Lung (tissue), 12 donors: ENCODE data around the gene UNC119. TPM values are rescaled to one million over a fixed set of nuclear protein-coding genes. Genes with fewer than 3 reads are reported as not detected.

ENCODE experiments used
- ATAC-seq: fragments of 200-7000 bp; cut with Tn5 transposase; one replicate; pipeline ENCODE4 v1.9.1; 2020; ENCODE audit warnings: moderate number of reproducible peaks; ENCODE audit not compliant: insufficient read depth, low FRiP score
- DNase-seq, 3 donors: peaks; one replicate each; pipeline ENCODE4 v3.0.0-alpha.2; 2013 to 2017
- H3K27ac ChIP-seq, 2 donors: one replicate each; pipeline ENCODE4 v1.5.1; 2013; ENCODE audit warnings: mild to moderate bottlenecking in 2 of 2, moderate library complexity in 2 of 2, control low read depth in 1 of 2, inconsistent platforms in 1 of 2, low read depth in 1 of 2, low read length in 1 of 2
- H3K27me3 ChIP-seq, 3 donors: one replicate each; pipeline ENCODE4 v1.5.1; 2013; ENCODE audit warnings: low read length in 2 of 3; ENCODE audit not compliant: control insufficient read depth in 3 of 3, insufficient read depth in 3 of 3
- H3K36me3 ChIP-seq, 4 donors: one replicate each; pipeline ENCODE4 v1.5.1; 2013; ENCODE audit warnings: low read length in 4 of 4, mild to moderate bottlenecking in 1 of 4, moderate library complexity in 1 of 4; ENCODE audit not compliant: control insufficient read depth in 4 of 4, insufficient read depth in 4 of 4
- H3K4me1 ChIP-seq, 5 donors: one replicate each; pipeline ENCODE4 v1.5.1; 2013; ENCODE audit warnings: low read length in 5 of 5, mild to moderate bottlenecking in 2 of 5, moderate library complexity in 1 of 5; ENCODE audit not compliant: control insufficient read depth in 5 of 5, insufficient read depth in 5 of 5
- H3K4me3 ChIP-seq: one replicate; pipeline ENCODE4 v1.5.1; 2013; ENCODE audit warnings: mild to moderate bottlenecking, control low read depth, moderate library complexity
- H3K9ac ChIP-seq, 2 donors: one replicate each; pipeline ENCODE4 v1.5.1; 2013; ENCODE audit warnings: low read length in 2 of 2, control low read depth in 1 of 2; ENCODE audit not compliant: insufficient read depth in 1 of 2
- H3K9me3 ChIP-seq, 4 donors: one replicate each; pipeline ENCODE4 v1.5.1; 2013; ENCODE audit warnings: low read length in 3 of 4, mild to moderate bottlenecking in 1 of 4, moderate library complexity in 1 of 4; ENCODE audit not compliant: control insufficient read depth in 4 of 4, insufficient read depth in 3 of 4
- CTCF ChIP-seq: IDR thresholded peaks from 2 replicates; pipeline ENCODE4 v1.5.1; 2012; ENCODE audit warnings: mild to moderate bottlenecking; ENCODE audit errors: control extremely low read depth, extremely low read depth
- WGBS, 2 donors: extraction: QIAGEN DNeasy Blood & Tissue Kit; methylation state at CpG; one replicate each; pipeline ENCODE4 v1.1.7; 2013; 5-methylcytosine and 5-hydroxymethylcytosine counted together
- polyA plus RNA-seq, 2 donors: library from polyadenylated mRNA; stranded (reverse); fragments of 200-250 nt; gene quantifications; one replicate each; pipeline ENCODE4 v1.2.1, GENCODE V29; 2013
- total RNA-seq, 2 donors: library from RNA; depleted of rRNA in 1 of 2; stranded (reverse); fragments of >200 nt in 1 of 2; gene quantifications; one replicate each; pipeline ENCODE4 v1.2.1, GENCODE V29; 2014 to 2021
- donor health status: control.
- donor health status: control.
- donor health status: Bipolar disorder and iron deficiency.
- donor health status: healthy.
- donor health status: DM: yes; HTN: yes; CAD: no.

The UNC119 gene
- total and polyA plus RNA-seq, 4 donors = 19.0 to 40.0 (median 31.7) TPM

- H3K9ac ChIP-seq = no peak overlapping the region
- TF ChIP-seq CTCF = no peak
- H3K36me3 ChIP-seq = no peaks in the 10 kb centered on the region
- H3K4me3 ChIP-seq = no peak overlapping the region
- DNase-seq = no peak
- no peak overlapping the region for H3K27ac ChIP-seq
- H3K4me1 ChIP-seq = peaks cover 0 to 4% (median 0%) of the 10 kb centered on the region in 5 donors
- no peaks in the 10 kb centered on the region for H3K9me3 ChIP-seq
- ATAC-seq = no peak
- H3K27me3 ChIP-seq = no peaks in the 10 kb centered on the region
- 90 to 92% methylated on average over 14 of the region's 14 CpGs for WGBS, 2 donors
These were observed 14.0 kb downstream of the UNC119 start for GRCh38 chr17:28538296-28538895.

- Histone ChIP-seq H3K4me1 (peaks cover 0 to 6% (median 0%) of the 10 kb centered on the region in 5 donors), H3K9ac (no peak overlapping the region), H3K4me3 (no peak overlapping the region), H3K36me3 (no peaks in the 10 kb centered on the region), H3K9me3 (no peaks in the 10 kb centered on the region), H3K27ac (no peak overlapping the region), H3K27me3 (no peaks in the 10 kb centered on the region)
- ATAC-seq (no peak), DNase-seq (no peak)
- TF ChIP-seq CTCF = no peak
- WGBS, 2 donors = 77 to 81% methylated on average over 12 of the region's 12 CpGs
These were observed 15.2 kb downstream of the UNC119 start for GRCh38 chr17:28537219-28537610.

- Histone ChIP-seq H3K36me3 (no peaks in the 10 kb centered on the region), H3K27ac (no peak overlapping the region), H3K9me3 (no peaks in the 10 kb centered on the region), H3K4me3 (no peak overlapping the region), H3K9ac (no peak overlapping the region), H3K4me1 (peaks cover 0 to 6% (median 0%) of the 10 kb centered on the region in 5 donors), H3K27me3 (no peaks in the 10 kb centered on the region)
- ATAC-seq = no peak
- no peak for DNase-seq
- whole genome bisulfite sequencing, 2 donors = 70 to 81% methylated on average over 9 of the region's 9 CpGs
- TF ChIP-seq CTCF = no peak
These were observed 15.7 kb downstream of the UNC119 start for GRCh38 chr17:28536532-28537218.
